T47D (cell line): Measurements from ENCODE around the gene NEDD9.

ENCODE experiments used
- DNase-seq, 2 experiments: peaks; one replicate each; pipeline versions ENCODE4 v3.0.0 to v3.0.0-alpha.2; 2011 to 2012; ENCODE audit warnings: low read depth in 1 of 2, low spot score in 1 of 2
- JUND ChIP-seq: IDR thresholded peaks from 2 replicates; pipeline ENCODE4 v1.6.1; 2012; ENCODE audit warnings: low read depth
- in situ Hi-C: cut with HindIII; loops from 2 replicates; pipeline ENCODE4 v1.10.0; 2016; ENCODE audit warnings: low sequenced_read_pairs, low pct_unique_long_range_greater_than_20kb

Gene NEDD9

GRCh38 chr6:11161031-11161956 is 71.2 kb downstream of the NEDD9 start:
- no peak for DNase-seq
- no peak for TF ChIP-seq JUND
- in situ Hi-C loops: no loop called here

- in situ Hi-C loops: no loop called here
- DNase-seq: no peak
- no peak for TF ChIP-seq JUND
These were observed 72.3 kb downstream of the NEDD9 start for GRCh38 chr6:11160199-11160598.

GRCh38 chr6:11155589-11155988 is 76.9 kb downstream of the NEDD9 start:
- DNase-seq: no peak
- in situ Hi-C loops: no loop called here
- no peak for TF ChIP-seq JUND

GRCh38 chr6:11153447-11153846 is 79.0 kb downstream of the NEDD9 start:
- TF ChIP-seq JUND: no peak
- no peak for DNase-seq
- in situ Hi-C loops: no loop called here

GRCh38 chr6:11152581-11152980 is 79.9 kb downstream of the NEDD9 start:
- no peak for TF ChIP-seq JUND
- DNase-seq: no peak
- in situ Hi-C loops: no loop called here

- no peak for DNase-seq
- TF ChIP-seq JUND: no peak
- in situ Hi-C loops: no loop called here
These were observed 81.0 kb downstream of the NEDD9 start for GRCh38 chr6:11151488-11151887.

- no peak for DNase-seq
These were observed 82.9 kb downstream of the NEDD9 start for GRCh38 chr6:11149551-11149950.

GRCh38 chr6:11146117-11146826 is 86.2 kb downstream of the NEDD9 start:
- in situ Hi-C loops: no loop called here
- TF ChIP-seq JUND: no peak
- no peak for DNase-seq

More at GRCh38 chr6:11149551-11149950, 82.9 kb downstream of the NEDD9 start:
- in situ Hi-C loops: no loop called here
- TF ChIP-seq JUND: no peak

GRCh38 chr6:11144393-11144851 is 88.0 kb downstream of the NEDD9 start:
- in situ Hi-C loops: no loop called here
- peak; percentile 73 to 85 for DNase-seq
- TF ChIP-seq JUND: no peak

GRCh38 chr6:11143394-11144371 is 88.8 kb downstream of the NEDD9 start:
- DNase-seq: peak in 1 of 2 experiments; percentile 23
- in situ Hi-C loops: no loop called here
- TF ChIP-seq JUND: no peak

- no peak for DNase-seq
- in situ Hi-C loops: no loop called here
- TF ChIP-seq JUND: no peak
These were observed 90.0 kb downstream of the NEDD9 start for GRCh38 chr6:11142296-11143027.
